ENCODE results near the gene HOXB3.

- TF ChIP-seq POLR2A (IDR thresholded peaks at IDR 0.05; ENCODE audit: low read length) (no peak), GATA1 (IDR thresholded peaks at IDR 0.05; ENCODE audit: low read depth, low read length) (no peak)
Measured at GRCh38 chr17:48549914-48550501, 40.0 kb downstream of the HOXB3 start.
